Measurements from ENCODE around the gene PHOSPHO2. TPM values are rescaled to one million over a fixed set of nuclear protein-coding genes. Genes with fewer than 3 reads are reported as not detected.

PHOSPHO2 gene
- total and polyA plus RNA-seq, 9 of the 15 experiments (the other 6 are each of a cell fraction or from before 2014, with no cell fraction given) = 7.8 to 19.1 (median 11.7) TPM

DNA sequence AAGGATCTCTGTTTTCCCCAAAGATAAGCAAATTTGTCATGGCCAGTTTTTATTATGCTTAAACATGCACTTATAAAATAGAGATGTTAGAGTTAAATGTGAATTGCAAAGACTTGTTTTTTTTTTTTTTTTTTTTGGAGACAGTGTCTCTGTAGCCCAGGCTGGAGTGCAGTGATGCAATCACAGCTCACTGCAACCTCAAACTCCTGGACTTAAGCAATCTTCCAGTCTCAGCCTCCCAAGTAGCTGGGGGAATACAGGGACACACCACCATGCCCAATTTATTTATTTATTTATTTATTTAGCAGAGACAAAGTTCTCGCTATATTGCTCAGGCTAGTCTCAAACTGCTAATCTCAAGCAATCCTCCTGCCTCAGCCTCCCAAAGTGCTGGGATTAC lies 15.1 kb downstream of the PHOSPHO2 start:
- CTCF ChIA-PET (ENCODE audit: low intra/inter-chr PET ratio) = no interaction called here
- intact Hi-C loops (cut with micrococcal nuclease) (no loop called here), in situ Hi-C loops (cut with MboI) (no loop called here)
- H3K4me1 ChIP-seq (replicated peaks in 1 of 2; ENCODE audit: control insufficient read depth in 2 of 2, insufficient read depth in 2 of 2, low read length in 2 of 2) = peaks cover 4 to 12% of the 10 kb centered on the region in 2 experiments; a peak in 3 of 5 replicates
- FAIRE-seq (no peak), DNase-seq (ENCODE audit: extremely low read depth in 1 of 4, low spot score in 3 of 4) (no peak), ATAC-seq (no peak)
- H3K4me2 ChIP-seq (ENCODE audit: insufficient read depth, low read length) = no peak overlapping the region
- no TSS peak for BruUV-seq (replicated peaks)
- no peaks in the 10 kb centered on the region for H3K79me2 ChIP-seq (ENCODE audit: control insufficient read depth, insufficient read depth, low read length)
- POLR2A ChIA-PET = interaction anchor here (0.8 to 1.7 kb wide), 2 partner anchors 14 to 227 kb away, joined by 3 to 6 read pairs; no protein-coding TSS in a partner anchor
- H3K9ac ChIP-seq (ENCODE audit: insufficient read depth in 1 of 2, low read depth in 2 of 2, low read length in 2 of 2) = no peak overlapping the region
- no peaks in the 10 kb centered on the region for H4K20me1 ChIP-seq (replicated peaks; ENCODE audit: control insufficient read depth, insufficient read depth, low read length)
- WGBS (ENCODE audit: insufficient coverage, low coverage, missing lambda C conversion rate) = 92% methylated on average over 1 of the region's 1 CpG
- peaks cover 8% of the 10 kb centered on the region; the same call in 2 of the 3 replicates for H3K36me3 ChIP-seq (ENCODE audit: control insufficient read depth, insufficient read depth, low read length)
- no peak overlapping the region for H3K27ac ChIP-seq (ENCODE audit: extremely low read depth, low read depth, low read length)
- H3K9me1 ChIP-seq (ENCODE audit: control insufficient read depth, insufficient read depth, low read length) = no peaks in the 10 kb centered on the region
- H2AFZ ChIP-seq (ENCODE audit: low read depth, low read length) = no peak overlapping the region
- no peaks in the 10 kb centered on the region for H3K9me3 ChIP-seq (replicated peaks; ENCODE audit: control insufficient read depth, insufficient read depth, low read depth, low read length)
- H3K4me3 ChIP-seq = no peak overlapping the region
- H3K27me3 ChIP-seq (ENCODE audit: control insufficient read depth in 2 of 2, insufficient read depth in 2 of 2, low read length in 2 of 2) = no peaks in the 10 kb centered on the region
- TF ChIP-seq, protein P1, sequence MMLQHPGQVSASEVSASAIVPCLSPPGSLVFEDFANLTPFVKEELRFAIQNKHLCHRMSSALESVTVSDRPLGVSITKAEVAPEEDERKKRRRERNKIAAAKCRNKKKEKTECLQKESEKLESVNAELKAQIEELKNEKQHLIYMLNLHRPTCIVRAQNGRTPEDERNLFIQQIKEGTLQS (IDR thresholded peaks at IDR 0.05) = 0 out of 2 replicates have a peak, but pooled peaks have one; percentile 36
- TF ChIP-seq, protein P1 (CRISPR knock-in tag; conservative IDR thresholded peaks at IDR 0.05) = no peak
- no peak for TF ChIP-seq ZNF785 (CRISPR knock-in tag; IDR thresholded peaks at IDR 0.05)
- no peak for TF ChIP-seq KDM5B (IDR thresholded peaks at IDR 0.05; ENCODE audit: insufficient replicate concordance, low read depth, low read length)
- TF ChIP-seq, protein P2, sequence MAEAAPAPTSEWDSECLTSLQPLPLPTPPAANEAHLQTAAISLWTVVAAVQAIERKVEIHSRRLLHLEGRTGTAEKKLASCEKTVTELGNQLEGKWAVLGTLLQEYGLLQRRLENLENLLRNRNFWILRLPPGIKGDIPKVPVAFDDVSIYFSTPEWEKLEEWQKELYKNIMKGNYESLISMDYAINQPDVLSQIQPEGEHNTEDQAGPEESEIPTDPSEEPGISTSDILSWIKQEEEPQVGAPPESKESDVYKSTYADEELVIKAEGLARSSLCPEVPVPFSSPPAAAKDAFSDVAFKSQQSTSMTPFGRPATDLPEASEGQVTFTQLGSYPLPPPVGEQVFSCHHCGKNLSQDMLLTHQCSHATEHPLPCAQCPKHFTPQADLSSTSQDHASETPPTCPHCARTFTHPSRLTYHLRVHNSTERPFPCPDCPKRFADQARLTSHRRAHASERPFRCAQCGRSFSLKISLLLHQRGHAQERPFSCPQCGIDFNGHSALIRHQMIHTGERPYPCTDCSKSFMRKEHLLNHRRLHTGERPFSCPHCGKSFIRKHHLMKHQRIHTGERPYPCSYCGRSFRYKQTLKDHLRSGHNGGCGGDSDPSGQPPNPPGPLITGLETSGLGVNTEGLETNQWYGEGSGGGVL (CRISPR knock-in tag; IDR thresholded peaks at IDR 0.05) = no peak
- no peak for TF ChIP-seq ZNF263 (CRISPR knock-in tag; IDR thresholded peaks at IDR 0.05; ENCODE audit: borderline replicate concordance)
- TF ChIP-seq CEBPG (CRISPR knock-in tag; IDR thresholded peaks at IDR 0.05) = no peak
- peak; percentile 33 to 41; a peak in 2 of 4 replicates for TF ChIP-seq CEBPG (tag; conservative IDR thresholded peaks at IDR 0.05 in 1 of 2, IDR thresholded peaks at IDR 0.05 in 1 of 2)
- TF ChIP-seq ZNF318 (IDR thresholded peaks at IDR 0.05; ENCODE audit: borderline replicate concordance in 1 of 2, low read depth in 1 of 2) = no peak
- no peak for TF ChIP-seq ZNF830 (CRISPR knock-in tag; IDR thresholded peaks at IDR 0.05)
- TF ChIP-seq CEBPB (tag; IDR thresholded peaks at IDR 0.05) = peak; percentile 69
- TF ChIP-seq ZNF57 (CRISPR knock-in tag; IDR thresholded peaks at IDR 0.05) = no peak
